Ramos (cell line): ENCODE results near the gene FAM156A.
"Not testable (repeated sequence)": the region's sequence is repeated elsewhere in the genome, so short reads cannot be mapped to it uniquely, and the experiment has no call there.

Experiments
- in situ Hi-C: fragments of 300-500 bp; cut with MboI; formaldehyde crosslinking; loops from one replicate; pipeline ENCODE4 v1.14.3; 2022; ENCODE audit warnings: low sequenced_read_pairs; ENCODE audit not compliant: unreplicated experiment

FAM156A gene

DNA sequence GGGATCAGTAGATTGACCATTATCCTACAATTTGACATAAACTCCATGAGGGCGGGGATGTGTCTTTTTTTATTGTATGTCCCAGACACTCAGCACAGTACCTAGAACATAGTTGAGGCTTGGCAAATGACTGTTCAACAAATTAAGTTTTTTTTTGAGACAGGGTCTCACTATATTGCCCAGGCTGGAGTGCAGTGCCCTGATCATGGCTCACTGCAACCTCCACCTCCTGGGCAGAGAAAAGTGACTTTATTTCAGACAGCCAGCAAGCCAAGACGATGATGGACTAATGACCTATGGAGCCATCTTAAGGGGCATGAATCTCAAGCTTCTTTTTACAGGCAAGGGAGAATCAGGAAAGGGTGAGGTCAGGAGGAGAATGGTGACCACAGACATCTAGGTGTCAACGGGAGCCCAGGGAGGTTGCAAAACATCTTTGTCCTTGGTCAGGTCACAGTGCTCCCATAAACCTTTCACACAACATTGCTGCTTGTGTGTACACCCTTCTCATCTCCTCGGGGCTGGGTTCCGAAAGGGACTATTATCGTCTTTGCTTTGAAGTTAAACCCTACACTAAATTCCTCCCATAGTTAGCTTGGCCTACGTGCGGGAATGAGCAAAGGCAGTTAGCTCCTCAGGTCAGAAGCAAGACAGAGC, 16.1 kb upstream of the FAM156A start:
- in situ Hi-C loops: not testable (repeated sequence)

DNA sequence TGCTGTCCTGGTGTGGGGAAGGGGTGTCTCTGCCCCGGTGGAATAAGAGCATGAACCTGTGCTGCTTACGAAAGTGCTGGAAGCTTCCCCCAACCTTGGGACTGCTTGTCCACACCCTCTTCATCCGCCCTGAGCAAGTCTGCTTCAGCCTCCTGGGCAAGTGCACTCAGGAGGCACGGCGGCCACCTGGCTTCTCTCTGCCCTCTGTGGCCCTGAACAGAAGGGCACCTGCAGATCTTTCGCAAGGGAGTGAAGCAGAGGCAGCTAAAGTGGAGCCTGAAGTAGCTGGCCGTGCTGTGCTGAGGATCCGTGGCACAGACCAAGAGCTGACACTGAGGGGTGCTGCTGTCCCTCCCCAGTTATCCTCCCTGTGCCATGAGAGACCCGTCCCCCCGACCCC, 9.6 kb upstream of the FAM156A start:
- in situ Hi-C loops: not testable (repeated sequence)

DNA sequence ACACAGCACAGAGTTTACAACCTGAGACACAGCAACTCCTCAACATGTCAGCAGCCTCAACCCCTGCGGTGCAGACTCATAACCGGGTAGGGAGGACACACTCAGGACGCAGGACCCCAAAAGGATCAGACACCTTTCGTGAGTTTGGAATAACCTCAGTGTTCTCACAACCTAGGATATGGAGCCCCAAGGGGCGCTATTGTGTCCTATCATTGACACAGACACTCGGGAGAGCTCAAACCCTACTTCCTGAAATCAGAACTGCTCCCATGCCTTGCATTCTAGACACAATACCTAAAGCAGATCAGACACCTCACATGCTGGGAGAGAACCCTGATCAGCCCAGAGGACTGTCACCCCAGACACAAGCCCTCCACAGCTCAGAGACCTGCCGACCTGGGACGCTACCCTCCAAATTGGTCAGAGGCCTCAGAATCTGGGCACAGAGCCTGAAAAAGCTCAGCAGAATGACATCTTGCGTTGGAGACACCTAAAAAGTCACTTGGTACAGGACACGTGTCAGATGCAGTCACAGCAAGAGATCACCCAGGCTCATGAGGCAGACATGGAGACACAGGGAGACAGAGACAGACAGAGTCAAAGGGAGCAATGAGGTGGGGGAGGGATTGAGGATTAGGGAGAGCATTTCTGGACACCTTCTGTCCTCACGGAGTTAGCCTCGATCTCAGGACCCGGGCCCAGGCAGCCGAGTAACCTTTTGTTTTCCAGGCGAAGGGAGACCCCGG, 8.8 kb upstream of the FAM156A start:
- in situ Hi-C loops: not testable (repeated sequence)

DNA sequence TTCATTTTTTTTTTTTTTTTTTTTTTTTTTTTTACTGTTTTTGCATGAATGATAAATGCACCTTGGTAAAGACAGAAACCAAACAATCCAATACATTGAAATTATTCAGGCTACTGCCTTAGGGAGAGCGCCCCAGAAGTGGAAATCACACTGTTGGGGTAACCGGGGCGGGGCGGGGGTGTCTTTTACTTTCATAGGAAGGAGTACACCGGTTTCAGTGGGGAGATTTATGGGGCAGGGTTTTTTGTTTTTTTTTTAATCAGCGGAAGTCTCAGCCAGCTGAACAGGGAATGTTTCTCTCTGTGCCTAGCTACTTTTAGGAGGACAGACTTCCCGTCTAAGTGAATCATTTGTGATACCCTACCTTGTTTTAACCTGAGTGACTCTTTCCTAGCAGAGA, 643 bp upstream of the FAM156A start:
- in situ Hi-C loops: not testable (repeated sequence)

DNA sequence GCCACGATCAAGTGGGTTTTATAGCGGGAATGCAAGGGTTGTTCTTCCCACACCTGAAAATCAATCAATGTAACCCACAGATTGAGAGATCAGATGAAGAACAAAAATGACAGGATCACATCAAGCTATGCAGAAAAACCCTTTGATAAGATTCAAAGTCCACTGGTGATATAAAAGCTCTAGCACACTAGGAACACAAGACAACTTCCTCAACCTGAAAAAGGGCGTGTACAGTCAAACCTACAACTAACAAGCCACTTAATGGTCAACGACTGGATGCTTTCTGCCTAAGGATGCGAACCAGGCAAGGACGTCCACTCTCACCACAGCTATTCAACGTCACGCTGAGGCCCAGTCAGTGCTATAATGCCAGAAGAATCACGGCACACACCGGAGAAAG, 8.4 kb downstream of the FAM156A start:
- in situ Hi-C loops: not testable (repeated sequence)

DNA sequence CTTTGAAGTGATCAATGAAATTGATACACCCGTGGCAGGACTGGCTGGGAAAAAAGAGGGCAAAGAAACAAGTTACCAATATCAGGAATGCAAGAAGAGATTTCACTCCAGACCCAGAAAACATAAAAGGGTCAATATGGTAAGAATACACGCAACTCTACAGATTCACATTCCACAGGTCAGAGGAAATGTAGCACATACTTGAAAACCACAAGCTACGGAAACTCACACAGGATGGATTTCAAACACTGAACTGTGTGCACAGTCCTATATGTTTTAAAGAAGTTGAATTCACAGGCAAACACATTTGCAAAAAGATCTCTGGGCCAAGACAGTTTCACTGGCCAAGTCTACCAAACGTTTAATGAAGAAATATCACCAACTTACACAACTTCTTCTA, 9.0 kb downstream of the FAM156A start:
- in situ Hi-C loops: not testable (repeated sequence)

DNA sequence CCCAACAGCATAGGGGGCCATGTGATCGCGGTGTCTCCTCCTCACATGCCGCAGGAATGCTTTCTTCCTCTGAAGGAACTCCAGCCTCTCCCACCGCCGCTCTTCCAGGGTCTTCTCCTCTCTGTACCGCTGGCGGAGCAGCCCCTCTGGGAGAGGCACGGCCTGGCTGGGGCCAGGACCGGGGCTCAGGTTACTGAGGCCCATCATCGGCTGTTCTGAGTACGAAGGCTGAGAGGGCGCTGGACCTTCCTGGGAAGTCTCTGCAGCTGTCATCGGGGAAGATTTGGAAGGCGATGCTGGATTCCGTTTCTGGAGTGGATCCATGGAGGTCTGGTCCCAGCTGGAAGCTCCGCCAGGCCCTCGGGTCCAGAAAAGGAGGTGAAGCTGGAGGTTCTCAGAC, 10.1 kb downstream of the FAM156A start:
- in situ Hi-C loops: not testable (repeated sequence)

DNA sequence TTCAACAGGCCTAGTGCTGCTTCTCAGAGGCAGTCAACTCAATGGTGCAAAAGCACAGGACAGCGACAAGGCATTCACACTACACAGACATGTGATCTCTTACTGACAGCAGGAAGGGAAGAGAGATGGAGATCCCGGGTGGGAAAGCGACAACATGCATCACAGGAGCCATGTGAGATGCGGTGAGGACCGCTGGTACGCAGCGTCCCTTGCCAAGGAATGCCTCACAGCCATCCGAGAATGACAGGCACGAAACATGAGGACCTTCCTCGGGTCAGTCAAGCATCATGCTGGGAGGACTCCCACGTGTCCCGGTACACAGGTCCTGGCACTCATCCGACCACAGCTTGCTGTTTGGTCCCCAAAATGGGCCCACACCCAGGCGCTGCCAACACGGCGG, 10.8 kb downstream of the FAM156A start:
- in situ Hi-C loops: not testable (repeated sequence)

DNA sequence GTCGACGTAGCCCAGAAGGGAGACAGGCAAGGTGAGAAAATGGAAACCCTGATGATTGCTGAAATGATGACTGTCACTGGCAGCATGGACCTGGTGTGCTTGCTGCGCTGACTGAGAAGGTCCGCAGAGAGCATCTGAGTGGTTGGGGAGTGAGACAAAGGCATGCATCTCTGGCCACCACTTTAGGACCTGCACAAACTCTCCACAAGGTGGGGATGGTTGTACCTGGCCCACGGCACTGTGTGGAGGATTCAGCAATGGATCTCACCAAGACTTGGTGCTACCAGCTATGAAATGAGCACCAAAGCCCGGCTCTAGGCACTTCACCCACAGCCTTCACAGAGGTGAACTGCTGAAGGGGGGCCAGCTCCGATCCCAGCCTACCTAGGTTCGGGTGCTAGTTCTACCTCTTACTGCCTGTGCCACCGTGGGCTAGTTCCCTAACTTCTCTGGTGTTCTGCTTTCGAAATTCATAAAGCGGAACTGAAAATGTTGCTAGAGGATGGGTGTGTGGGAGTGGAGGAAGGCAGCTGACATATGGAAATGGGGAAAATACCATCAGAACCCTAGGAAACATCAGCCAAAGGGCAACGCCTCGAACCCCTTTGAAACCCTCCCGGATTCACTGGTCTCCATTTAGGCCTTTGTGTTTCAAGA, 12.4 kb downstream of the FAM156A start:
- in situ Hi-C loops: not testable (repeated sequence)

DNA sequence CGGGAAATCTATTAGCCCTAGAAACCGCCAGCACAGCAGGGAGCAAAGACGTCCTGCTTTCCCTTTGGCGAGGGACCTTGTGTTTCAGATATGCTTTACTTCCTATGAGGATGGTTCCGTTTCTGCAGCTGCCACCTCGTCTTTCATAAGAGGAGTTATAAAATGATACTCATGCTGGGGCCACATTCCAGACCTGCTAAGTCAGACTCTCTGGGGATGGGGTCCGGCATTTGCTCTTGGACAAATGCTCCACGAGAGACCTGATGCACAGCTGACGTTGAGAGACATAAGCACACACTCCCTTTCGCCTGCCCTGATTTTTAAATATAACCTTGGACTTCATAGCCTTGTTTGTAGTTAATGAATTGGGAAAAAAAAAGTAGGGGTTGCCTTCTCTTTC, 16.6 kb downstream of the FAM156A start:
- in situ Hi-C loops: not testable (repeated sequence)

DNA sequence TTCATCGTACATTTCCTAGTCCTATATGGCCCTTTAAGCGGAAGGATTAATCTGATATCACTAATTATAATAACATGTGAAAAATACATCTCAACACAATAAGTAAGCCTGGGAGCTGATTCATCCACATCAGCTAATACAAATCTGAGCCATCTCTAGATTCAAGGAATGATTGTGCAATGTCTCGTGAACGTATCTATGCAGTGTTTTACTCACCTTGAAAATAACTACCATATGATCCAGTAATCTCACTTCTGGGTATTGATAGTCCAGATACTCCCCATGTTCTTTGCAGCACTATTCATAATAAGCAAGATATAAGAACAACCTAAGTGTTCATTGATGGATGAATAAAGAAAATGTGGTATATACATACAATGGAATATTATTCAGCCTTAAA, 17.6 kb downstream of the FAM156A start:
- in situ Hi-C loops: not testable (repeated sequence)

DNA sequence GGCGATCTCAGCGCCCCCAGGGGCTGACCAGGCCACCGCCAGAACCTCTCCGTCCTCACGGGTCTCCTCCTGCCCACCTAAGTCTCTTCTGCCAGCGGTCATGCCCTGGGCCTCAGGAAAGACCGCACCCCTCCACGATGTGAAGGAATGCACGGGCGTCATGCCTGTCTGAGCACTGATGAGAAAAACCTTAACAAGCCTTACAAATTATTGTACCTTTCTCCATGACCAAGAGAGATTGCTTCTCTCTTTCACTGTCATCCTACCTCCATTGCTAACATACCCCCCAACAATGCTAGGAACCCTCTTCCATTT, 22.9 kb downstream of the FAM156A start:
- in situ Hi-C loops: not testable (repeated sequence)

DNA sequence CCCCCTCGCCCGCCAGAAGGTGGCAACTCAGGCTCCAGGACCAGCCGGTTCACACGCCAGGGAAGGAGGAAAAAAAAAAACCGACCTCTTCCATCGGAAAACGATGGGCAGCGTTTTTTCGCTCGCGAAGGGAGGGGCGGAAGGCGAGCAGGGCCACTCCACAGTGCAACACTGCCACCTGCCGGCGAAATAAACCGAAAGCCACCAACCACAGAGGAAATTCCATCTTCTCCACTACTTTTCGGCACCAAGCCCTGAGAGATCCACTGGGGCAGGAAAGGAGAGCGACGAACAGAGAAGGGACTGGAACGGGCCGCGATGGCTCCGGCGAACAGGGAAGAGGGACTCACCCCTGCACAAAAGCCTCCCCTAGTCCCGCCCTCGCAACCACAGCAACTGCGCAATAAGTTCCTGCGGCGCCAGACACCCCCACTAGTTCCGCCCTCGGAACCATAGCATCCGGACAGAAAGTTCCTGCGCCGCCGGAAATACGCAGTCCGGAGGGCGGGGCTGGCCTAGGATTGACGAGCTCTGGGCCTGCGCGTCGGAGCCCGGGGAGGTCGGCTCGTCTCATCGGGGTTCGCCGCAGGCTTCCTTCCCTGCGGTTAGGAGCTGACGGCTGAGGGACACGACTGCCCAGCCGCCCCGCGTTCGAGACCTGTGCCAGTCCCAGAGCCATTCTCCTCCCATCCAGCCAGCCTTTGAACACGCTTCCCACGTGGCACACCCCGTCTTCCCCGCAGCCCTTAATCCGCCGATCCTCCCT, 23.4 kb downstream of the FAM156A start:
- in situ Hi-C loops: no loop called here

DNA sequence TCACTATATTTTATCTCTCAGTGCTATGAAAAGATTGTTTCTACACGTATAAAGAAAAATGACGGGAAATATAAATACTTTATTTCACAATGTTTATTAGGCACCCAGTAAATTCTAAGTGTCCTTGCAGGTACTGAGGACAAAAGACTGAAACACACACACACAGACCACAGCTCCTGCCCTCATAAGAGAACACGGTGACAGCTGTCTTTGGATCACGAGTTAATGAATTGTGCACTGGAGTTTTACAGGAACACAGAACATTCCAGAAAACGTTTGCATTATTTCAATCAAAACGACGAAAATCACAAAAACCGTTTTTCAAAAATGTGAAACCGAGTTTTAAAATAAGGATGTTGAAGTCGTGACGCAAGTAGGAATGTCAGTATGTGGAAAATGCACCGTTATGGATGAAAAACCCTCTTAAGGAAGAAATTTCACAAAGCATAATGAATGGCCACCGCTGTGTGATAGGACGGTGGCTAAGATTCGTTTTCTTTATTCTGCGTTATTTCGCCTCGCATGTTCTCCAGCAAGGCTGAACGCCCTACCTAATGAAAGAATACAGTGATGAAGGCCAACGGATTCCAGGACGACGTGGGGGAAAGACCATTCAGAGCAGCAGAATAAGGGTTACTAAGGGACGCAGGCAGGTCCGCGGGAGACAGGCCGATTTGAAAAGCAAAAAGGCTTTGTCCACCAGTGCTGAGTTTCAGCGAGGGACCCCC, 24.2 kb downstream of the FAM156A start:
- in situ Hi-C loops: no loop called here

DNA sequence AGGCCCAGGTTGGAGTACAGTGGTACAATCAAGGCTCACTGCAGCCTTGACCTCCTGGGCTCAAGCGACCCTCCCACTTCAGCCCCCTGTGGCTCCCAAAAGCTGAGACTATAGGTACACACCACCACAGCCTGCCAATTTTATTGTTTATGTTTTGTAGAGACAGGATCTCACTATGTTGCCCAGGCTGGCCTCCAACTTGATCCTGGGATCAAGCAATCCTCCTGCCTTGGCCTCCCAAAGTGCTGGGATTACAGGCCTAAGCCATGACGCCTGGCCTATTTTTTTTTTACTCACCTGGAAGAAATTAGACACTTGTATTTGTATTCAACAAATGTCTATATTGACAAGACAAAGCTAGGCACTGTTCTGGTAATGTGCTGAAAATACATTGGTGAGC, 25.1 kb downstream of the FAM156A start:
- in situ Hi-C loops: no loop called here

DNA sequence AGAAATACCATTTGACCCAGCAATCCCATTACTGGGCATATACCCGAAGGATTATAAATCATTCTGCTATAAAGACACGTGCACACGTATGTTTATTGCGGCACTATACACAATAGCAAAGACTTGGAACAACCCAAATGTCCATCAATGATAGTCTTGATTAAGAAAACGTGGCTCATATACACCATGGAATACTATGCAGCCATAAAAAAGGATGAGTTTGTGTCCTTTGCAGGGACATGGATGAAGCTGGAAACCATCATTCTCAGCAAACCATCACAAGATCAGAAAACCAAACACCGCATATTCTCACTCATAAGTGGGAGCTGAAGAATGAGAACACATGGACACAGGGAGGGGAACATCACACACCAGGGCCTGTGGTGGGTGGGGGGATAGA, 28.1 kb downstream of the FAM156A start:
- in situ Hi-C loops: not testable (repeated sequence)

DNA sequence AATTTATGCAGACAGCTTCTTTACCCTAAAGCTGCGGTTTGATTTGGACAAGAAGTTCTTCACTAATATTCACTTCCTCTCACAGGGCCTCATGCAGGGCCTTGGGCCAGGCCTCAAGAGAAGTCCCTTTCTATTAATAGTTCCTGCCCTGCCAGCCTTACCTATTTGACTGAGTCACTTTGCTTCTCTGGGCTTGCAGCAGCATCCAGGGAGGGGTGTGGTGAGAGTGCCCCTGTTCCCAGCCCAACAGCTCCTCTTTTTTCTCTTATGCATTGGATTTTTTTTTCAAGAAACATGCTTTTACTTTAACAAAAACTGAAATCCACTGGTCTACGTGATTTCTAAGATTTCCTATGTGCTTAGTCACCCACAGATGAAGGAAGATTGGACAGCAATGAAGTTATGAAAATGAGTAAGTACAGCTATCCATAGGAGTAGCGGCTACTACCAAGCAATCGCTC, 34.5 kb downstream of the FAM156A start:
- in situ Hi-C loops: no loop called here

DNA sequence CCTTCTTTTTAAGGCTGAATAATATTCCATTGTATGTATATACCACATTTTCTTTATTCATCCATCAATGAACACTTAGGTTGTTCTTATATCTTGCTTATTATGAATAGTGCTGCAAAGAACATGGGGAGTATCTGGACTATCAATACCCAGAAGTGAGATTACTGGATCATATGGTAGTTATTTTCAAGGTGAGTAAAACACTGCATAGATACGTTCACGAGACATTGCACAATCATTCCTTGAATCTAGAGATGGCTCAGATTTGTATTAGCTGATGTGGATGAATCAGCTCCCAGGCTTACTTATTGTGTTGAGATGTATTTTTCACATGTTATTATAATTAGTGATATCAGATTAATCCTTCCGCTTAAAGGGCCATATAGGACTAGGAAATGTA, 43.6 kb downstream of the FAM156A start:
- in situ Hi-C loops: not testable (repeated sequence)

DNA sequence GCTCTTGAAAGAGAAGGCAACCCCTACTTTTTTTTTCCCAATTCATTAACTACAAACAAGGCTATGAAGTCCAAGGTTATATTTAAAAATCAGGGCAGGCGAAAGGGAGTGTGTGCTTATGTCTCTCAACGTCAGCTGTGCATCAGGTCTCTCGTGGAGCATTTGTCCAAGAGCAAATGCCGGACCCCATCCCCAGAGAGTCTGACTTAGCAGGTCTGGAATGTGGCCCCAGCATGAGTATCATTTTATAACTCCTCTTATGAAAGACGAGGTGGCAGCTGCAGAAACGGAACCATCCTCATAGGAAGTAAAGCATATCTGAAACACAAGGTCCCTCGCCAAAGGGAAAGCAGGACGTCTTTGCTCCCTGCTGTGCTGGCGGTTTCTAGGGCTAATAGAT, 44.6 kb downstream of the FAM156A start:
- in situ Hi-C loops: not testable (repeated sequence)

DNA sequence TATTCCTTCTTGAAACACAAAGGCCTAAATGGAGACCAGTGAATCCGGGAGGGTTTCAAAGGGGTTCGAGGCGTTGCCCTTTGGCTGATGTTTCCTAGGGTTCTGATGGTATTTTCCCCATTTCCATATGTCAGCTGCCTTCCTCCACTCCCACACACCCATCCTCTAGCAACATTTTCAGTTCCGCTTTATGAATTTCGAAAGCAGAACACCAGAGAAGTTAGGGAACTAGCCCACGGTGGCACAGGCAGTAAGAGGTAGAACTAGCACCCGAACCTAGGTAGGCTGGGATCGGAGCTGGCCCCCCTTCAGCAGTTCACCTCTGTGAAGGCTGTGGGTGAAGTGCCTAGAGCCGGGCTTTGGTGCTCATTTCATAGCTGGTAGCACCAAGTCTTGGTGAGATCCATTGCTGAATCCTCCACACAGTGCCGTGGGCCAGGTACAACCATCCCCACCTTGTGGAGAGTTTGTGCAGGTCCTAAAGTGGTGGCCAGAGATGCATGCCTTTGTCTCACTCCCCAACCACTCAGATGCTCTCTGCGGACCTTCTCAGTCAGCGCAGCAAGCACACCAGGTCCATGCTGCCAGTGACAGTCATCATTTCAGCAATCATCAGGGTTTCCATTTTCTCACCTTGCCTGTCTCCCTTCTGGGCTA, 48.9 kb downstream of the FAM156A start:
- in situ Hi-C loops: not testable (repeated sequence)
